GM18907 (cell line): ENCODE results near the gene SHLD2.
"Not testable (repeated sequence)": the region's sequence is repeated elsewhere in the genome, so short reads cannot be mapped to it uniquely, and the experiment has no call there.

Experiments used
- ATAC-seq: cut with Tn5 transposase; IDR thresholded peaks from one replicate; pipeline ENCODE4 v1.9.1; 2021; ENCODE audit warnings: mild to moderate bottlenecking, moderate library complexity; ENCODE audit not compliant: unreplicated experiment

Gene SHLD2, protein sequence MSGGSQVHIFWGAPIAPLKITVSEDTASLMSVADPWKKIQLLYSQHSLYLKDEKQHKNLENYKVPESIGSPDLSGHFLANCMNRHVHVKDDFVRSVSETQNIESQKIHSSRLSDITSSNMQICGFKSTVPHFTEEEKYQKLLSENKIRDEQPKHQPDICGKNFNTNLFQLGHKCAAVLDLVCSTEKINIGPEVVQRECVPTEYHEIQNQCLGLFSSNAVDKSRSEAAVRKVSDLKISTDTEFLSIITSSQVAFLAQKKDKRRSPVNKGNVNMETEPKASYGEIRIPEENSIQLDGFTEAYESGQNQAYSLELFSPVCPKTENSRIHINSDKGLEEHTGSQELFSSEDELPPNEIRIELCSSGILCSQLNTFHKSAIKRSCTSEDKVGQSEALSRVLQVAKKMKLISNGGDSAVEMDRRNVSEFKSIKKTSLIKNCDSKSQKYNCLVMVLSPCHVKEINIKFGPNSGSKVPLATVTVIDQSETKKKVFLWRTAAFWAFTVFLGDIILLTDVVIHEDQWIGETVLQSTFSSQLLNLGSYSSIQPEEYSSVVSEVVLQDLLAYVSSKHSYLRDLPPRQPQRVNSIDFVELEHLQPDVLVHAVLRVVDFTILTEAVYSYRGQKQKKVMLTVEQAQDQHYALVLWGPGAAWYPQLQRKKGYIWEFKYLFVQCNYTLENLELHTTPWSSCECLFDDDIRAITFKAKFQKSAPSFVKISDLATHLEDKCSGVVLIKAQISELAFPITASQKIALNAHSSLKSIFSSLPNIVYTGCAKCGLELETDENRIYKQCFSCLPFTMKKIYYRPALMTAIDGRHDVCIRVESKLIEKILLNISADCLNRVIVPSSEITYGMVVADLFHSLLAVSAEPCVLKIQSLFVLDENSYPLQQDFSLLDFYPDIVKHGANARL

DNA sequence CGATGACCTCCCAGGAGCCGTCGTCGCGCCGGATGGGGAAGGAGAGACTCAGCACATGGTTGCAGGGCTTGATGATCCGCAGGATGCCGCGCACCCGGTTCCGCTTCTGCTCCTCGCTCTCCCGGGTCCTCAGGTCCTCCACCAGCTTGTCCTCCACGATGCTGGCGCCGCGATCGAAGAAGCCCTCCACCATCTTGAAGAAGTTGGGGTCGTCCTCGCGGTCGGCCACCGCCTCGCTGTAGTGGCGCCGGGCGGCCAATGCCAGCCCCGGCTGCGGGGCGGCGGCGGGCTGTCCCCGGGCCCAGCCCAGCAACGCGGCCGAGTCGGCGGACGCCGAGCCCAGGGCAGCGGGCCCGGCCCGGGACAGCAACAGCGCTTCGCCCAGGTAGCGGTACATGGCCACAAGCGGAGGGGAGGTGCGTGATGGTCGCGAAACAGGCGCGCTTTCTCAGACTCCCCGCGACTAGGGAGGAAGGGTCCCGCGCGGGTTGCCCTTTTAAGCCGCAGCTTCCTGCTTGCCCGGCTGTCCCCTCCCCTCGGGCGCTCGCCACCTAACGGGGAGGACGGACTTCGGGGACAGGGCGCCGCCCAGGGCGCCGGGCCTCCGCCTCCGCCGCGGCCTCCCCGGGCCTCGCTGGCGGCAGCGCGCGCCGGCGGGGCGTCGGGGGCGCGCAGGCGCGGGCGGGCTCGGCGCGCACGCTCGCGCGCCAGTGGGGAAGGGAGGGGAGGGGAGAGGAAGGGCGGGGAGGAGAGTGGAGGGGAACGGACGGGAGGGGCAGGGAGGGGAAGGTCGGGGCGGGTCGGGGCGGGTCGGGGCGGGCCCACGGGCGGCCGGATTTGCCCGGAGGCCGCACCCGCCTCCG is at the start of gene SHLD2, which contains the start of gene GLUD1:
Gene SHLD2 (plus strand): TSS at position 834 of the 863 bp plus-strand sequence. CDS start 56,149 bp downstream, outside the sequence.
Gene GLUD1 (minus strand): TSS at position 471 of the 863 bp plus-strand sequence. CDS start 74 bp downstream, at position 397.
- peak; percentile 71 for ATAC-seq

DNA sequence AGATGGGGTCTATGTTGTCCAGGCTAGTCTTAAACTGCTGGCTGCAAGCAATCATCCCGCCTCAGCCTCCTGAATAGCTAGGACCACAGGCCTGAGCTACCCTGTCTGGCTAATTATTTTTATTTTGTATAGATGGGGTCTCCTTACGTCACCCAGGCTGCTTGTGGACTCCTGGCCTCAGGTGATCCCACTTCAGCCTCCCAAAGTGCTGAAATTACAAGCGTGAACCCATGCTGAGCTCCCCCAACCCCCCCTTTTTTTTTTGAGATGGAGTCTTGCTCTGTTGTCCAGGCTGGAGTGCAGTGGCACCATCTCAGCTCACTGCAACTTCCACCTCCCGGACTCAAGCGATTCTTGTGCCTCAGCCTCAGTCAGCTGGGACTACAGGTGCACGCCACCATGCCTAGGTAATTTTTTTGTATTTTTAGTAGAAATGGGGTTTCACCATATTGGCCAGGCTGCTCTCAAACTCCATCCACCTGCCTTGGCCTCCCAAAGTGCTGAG is 49.5 kb upstream of the SHLD2 start:
- ATAC-seq = no peak

DNA sequence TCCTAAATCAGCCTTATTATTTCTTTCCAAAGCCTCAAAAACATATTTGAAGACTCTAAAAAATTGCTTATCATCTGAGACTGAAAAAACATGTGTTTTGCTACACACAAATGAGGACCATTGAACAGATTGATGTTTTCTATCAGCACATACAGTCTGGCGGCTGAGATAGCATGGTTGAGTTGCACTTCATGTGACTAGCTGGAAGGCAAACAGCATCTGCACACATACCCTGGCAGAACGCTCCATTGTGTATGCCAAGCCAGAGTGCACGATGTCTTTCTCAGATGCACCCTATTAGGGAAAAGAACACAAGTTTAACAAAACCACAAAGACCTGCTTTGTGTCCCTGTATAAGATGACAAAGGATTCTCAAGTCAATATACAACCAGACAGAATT is 41.9 kb upstream of the SHLD2 start:
- ATAC-seq = no peak

DNA sequence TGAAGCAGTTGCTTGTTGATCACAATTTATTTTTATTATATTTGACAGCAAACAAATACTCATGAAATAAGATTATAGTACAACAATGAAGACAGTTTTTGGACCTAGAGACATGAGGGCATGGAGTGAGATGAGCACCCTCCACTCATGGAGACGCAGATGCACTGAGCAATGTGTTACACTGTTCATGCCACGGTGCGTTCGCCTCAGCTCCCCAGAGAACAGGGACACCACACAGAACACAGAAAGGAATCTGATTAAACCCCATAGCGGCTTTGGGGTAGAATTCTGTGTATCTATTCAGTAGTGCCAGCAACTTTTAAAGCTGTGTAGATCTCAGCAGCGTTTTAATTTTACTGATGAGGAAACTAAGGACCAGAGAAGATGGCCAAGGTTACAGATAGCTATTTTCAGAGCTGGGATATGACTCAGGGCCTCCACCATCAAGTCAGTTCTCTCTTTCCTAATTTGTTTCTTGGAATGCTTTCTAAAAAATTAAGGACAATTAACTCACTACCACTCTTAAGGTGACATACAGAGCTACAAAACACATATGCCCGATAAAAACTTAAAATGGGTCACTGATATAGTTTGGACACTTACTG is 41.3 kb upstream of the SHLD2 start:
- ATAC-seq = no peak

DNA sequence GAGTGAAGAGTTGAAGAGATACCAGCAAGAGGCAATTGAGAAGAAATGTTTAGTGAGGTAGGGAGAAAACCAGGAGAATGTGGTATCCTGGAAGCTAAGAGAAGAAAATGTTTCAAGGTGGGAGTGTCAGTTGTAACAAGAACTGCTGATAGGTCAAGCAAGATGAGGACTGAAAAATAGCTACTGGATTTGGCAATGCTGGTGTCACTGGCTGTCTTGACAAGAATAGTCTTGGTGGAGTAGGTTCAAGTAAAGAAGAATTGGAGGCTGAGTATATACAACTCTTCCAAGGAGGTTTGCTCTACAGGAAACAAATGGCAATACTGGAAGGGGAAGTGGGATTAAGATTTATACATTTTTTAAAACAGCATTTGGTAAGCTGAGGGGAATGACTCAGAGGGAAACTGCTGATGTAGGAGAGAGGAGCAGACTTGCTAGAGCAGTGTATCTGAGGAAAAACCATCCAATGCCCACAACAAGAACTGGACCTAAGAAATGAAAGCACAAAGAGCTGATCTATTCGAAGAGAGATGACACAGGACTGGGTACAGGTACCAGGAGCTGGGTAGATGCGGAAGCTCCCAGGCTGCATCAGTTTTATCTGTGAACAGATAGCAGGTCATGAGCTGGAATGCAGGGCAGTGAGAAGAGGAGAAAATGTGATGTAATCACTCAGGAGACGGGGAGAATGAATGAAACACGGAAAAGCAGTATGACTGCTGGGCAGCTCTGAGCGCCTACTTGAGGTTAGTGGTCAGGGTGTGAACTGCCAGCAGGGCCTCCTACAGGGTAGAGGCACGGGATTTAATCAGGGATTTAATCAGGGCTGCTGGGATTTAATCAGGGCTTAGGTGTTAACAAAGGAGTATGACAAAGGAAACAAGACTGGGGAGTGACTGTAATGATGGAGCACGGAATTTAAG is 40.4 kb upstream of the SHLD2 start:
- no peak for ATAC-seq

DNA sequence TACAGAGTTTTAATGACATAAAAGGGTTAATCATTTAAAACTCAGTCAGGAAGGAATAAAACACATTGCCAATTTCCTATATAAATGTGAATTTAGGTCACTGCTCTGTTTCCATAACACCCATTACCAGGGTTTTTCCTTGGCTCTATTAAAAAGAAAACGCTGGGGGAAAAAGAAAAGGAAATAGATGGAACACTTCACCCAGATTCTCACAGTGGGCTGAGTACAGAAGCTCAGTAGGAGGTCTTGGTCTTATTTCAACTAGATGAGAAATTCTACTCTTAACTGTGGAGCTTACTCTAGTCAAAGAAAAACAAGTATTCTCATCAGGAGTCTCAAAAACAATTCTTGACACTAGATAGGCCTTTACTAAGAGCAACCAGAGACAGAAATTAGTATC is 36.8 kb upstream of the SHLD2 start:
- ATAC-seq = no peak

DNA sequence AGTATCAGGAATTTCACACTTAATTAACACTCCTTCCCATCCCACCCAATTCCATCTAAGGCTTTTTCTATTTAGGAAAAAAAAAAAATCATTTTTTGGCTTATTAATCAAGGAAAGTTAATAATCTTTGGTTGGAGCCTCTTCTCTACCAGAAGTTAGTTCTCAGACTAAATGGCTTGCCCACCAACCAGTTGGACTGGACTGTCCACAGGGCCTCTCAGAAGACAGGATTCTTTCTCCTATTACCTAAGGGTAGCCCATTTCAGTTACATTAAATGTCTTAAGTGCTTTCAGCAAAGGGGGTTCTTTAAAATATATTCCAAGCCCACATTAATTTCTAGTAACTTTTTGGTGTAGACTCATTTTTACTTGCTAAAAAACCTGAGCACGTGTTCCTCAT is 35.6 kb upstream of the SHLD2 start:
- no peak for ATAC-seq

DNA sequence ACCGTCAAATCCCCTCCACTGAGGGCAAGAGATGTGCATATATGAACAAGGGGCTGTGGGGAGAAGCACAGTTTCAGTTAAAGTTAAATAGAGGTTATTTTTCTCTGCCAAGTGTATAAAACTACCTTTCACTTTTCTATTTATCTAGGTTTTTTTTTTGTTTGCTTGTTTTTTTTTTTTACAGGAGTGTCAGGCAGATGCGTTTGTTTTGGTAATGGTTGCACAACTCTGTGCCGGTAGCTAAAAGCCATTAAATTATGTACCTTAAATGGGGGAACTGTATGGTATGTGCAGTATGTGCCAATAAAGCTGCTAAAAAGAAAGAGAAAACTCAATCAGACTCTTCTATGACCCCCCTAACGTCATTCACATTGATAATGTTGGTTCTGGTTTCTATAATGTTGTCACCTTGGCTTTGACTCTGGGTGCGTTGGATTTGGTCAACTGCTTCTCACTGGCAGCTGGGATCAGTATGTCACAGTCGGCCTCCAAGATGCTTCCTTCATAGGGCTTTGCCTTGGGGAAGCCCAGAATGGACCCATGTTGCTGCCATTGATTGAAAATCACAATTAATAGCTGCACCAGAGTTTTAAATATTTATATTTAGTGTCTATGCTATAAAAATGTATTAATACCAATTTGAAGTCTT is 34.6 kb upstream of the SHLD2 start:
- no peak for ATAC-seq

DNA sequence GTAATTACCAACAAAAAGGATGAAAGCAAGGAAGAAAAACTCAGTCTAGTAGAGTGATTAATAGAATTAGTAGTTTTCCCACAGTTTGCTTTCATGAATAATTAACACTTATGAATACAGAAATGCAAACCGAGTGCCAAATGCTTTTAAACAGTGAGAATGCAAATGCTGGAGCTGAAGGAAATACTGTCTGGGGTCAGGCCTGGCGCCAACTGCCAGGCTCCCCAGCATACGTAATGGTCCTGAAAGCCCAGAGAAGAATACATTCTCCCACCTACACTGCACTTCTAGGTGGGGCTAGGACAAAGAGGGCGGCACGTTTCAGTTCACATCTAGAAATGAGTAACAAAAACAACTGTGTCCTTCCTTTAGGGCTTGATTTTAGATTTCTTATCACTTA is 30.4 kb upstream of the SHLD2 start:
- no peak for ATAC-seq

DNA sequence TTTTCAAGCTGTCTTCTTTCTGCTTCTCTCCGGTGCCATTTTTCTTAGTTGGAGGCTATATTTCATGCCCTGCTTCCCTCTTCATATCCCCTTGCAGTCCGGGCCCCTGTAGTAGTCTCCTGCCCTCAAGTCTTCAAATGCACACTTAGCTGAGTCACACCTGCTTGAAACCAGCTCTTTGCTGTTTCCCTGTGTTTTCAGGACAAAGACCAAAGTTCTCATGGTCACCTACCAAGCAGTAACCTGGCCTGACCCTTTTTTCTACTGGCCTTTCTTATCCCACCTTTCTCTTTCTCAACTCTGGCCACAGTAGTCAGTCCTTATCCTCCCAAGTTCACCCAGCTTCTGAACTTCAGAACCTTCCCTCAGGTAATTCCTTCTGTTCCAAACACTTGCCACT is 28.8 kb upstream of the SHLD2 start:
- ATAC-seq = no peak

DNA sequence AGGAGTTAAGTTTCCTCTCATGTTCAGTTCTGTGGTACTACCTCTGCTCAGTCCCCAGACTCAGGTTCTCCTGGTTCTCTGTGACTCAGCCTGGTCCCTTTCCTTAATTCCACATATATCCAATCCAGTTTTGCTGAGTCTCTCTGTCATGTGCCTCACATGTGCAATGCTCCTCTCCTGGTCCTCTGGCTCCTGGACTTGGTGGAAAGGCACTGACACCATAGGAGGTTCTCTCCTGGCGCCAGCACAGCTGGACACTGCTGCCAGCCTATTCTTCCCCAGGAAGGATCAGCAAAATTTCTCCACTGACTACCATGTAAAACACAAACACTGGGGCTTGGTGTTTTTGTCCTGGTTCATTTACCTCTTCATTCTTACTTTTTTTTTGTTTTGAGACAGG is 28.1 kb upstream of the SHLD2 start:
- no peak for ATAC-seq

DNA sequence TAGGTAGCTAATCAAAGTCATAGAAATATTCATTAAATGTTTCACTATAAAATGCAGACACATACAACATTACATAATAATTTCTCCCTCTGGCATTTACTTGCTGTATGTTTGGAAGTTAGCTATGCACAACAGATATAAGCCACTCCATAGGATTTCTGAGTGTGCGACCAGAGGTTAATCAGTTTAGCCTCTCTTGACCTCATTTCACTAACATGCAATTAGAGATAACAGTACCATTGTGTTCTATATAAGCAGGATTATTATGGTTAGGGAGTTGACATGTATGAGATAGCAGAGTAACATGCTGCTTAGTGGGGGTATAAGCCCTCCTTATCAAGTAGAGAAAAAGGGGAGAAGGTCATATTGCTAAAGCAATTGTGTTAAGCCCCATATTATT is 26.7 kb upstream of the SHLD2 start:
- no peak for ATAC-seq

DNA sequence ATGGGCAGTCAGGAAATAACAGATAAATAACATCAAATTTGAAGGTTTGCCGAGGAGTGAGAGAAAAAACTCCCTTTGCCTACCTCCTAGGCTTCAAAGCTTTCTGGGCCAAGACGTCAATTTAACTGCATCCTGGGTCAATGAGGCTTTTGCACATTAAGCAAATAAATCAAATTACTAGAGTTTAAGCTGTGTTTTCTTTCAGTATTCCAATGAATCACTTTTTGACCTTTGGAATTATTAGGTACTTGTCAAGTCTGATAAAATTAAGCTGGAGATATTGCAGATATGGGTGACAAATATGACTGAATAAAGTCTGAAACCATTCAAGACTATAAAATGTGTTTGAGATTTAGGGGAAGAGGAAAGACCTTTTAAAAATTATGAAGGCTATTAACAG is 22.6 kb upstream of the SHLD2 start:
- no peak for ATAC-seq

DNA sequence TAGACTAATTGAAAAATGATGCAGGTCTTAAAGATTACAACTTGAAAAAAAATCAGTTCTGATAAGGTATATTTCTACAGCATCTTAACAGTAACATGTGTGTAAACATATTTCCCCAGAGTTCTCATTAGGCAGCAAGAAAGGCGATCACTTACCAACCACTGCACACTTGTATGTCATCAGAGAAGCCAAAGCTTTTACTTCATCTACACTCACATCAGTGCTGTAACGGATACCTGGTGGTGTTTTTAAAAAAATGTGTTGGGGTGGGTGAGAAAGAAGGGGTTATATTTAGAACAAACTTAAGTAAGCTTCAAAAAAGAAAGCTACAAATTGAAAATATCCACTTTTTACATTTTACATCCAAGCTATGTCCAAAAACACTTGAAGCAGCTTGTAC is 18.6 kb upstream of the SHLD2 start:
- not testable (repeated sequence) for ATAC-seq

DNA sequence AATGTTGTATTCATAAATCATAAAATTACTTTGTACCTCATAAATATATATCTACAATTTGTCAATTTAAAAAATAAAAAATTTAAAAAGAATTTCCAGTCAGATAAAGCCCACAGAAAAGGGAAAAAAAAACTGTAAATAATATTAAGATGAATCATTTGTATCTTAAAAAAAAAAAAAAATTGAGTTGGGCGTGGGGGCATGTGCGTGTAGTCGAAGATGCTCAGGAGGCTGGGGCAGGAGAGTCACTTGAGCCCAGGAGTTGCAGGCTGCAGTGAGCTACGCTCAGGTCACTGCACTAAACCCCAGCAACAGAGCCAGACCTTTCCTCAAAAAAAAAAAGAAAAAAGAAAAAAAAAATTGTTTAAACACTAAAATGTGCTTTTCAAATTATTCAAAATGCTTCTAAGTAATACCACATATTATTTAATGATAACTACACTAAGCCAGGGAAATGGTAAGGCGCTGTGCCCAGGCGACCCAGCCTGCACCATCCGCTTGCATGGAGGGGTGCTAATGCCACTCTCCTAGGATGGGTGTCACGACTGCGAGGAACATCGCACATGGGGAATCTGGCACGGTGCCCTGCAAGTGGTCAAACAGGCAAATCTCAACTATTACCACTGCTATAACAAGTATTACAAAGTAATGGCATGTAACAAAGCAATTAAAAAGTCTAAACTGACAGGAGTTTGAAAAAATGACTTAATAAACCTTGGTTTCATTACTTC is 15.7 kb upstream of the SHLD2 start:
- no peak for ATAC-seq

DNA sequence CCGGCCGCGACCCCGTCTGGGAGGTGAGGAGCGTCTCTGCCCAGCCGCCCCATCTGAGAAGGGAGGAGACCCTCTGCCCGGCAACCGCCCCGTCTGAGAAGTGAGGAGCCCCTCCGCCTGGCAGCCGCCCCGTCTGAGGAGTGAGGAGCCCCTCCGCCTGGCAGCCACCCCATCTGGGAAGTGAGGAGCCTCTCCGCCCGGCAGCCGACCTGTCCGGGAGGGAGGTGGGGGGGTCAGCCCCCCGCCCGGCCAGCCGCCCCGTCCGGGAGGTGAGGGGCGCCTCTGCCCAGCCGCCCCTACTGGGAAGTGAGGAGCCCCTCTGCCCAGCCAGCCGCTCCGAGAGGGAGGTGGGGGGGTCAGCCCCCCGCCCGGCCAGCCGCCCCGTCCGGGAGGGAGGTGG is 14.4 kb upstream of the SHLD2 start:
- ATAC-seq = not testable (repeated sequence)

DNA sequence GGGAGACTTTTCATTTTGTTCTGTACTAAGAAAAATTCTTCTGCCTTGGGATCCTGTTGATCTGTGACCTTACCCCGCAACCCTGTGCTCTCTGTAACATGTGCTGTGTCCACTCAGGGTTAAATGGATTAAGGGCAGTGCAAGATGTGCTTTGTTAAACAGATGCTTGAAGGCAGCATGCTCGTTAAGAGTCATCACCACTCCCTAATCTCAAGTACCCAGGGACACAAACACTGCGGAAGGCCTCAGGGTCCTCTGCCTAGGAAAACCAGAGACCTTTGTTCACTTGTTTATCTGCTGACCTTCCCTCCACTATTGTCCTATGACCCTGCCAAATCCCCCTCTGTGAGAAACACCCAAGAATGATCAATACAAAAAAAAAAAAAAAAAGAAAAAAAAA is 13.4 kb upstream of the SHLD2 start:
- ATAC-seq = not testable (repeated sequence)

DNA sequence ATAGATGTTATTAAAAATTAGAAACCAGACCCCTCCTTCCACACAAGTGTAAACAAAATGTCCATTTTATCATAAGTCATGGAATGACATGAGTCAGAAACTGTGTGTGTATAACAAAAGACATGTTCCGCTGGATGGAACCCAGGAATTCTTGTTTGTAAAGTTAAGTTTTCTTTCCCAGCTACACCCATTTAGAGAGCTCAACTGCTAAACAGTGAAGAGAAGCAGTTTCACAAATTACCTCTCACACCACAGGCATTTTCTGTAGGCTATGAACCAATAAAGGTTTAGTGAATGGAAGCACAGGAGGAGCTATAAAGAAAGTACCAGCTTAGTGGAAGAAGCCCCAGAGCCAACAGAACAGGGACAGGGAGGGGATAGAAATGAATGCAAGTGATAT is 12.8 kb upstream of the SHLD2 start:
- ATAC-seq = not testable (repeated sequence)
